ENCODE measurements around the gene RIPK1. TPM values are rescaled to one million over a fixed set of nuclear protein-coding genes. Genes with fewer than 3 reads are reported as not detected.

Gene RIPK1
- total and polyA plus RNA-seq, 2 experiments from 2014 or later = 15.3 to 26.2 TPM

DNA sequence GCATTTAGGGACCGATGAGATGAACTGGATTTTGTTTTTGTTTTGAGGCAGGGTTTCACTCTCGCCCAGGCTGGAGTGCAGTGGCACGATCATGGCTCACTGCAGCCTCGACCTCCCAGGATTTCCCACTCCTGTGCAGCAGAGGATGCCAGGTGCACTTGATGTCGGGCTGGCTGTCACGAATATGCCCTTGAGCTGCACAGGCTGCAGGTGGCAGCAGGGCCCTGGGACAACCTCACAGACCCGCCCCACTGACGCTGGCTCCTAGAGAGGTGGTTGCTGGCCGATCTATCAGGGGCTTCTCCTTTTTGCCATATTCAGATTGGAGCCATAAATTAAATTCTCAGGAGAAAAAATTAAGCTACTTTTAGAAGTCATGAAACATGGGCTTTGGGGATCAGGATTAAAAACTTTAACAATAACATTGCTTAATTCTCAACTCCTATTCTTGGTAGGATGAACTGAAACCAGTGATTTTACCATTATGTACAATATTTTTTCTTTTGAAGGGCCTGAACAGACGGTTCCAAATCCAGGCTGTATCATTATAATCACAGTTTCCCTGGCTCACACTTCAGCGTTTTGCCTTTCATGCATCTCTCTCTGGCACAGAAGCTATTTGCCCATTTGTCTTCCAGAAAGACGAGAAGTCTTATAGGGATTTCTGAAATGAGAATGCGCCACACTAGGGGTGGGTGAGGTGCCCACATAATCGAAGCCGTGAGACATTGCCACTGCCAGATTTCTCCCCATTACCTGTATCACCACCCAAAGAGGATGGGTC is 36.2 kb upstream of the RIPK1 start:
- Histone ChIP-seq H3K4me3 (no peak overlapping the region), H3K4me1 (ENCODE audit: insufficient read depth) (no peaks in the 10 kb centered on the region), H3K9me3 (ENCODE audit: low read depth) (no peaks in the 10 kb centered on the region), H3K27me3 (replicated peaks; ENCODE audit: insufficient read depth) (no peaks in the 10 kb centered on the region), H3K9ac (no peak overlapping the region), H3K36me3 (ENCODE audit: low read depth) (no peaks in the 10 kb centered on the region), H3K9me2 (ENCODE audit: insufficient read depth) (no peaks in the 10 kb centered on the region), H2AFZ (no peak overlapping the region), H4K20me1 (ENCODE audit: insufficient read depth) (no peaks in the 10 kb centered on the region), H3K79me2 (ENCODE audit: insufficient read depth) (no peaks in the 10 kb centered on the region), H3K4me2 (ENCODE audit: unreplicated experiment) (no peak overlapping the region), H3F3A (ENCODE audit: insufficient read depth) (no peaks in the 10 kb centered on the region), H3K27ac (no peak overlapping the region)
- TF ChIP-seq EZH2 (IDR thresholded peaks at IDR 0.05; ENCODE audit: insufficient read depth, poor library complexity, severe bottlenecking) = no peak
- no peak for TF ChIP-seq EZH2phosphoT487 (IDR thresholded peaks at IDR 0.05; ENCODE audit: insufficient read depth, low read depth)
- in situ Hi-C loops (cut with MboI) = no loop called here
- 68 to 69% methylated on average over 15 of the region's 15 CpGs for WGBS, 2 experiments (ENCODE audit: low coverage in 1 of 2, low lambda C conversion rate in 2 of 2, missing lambda C conversion rate in 2 of 2)
- DNase-seq = no peak

DNA sequence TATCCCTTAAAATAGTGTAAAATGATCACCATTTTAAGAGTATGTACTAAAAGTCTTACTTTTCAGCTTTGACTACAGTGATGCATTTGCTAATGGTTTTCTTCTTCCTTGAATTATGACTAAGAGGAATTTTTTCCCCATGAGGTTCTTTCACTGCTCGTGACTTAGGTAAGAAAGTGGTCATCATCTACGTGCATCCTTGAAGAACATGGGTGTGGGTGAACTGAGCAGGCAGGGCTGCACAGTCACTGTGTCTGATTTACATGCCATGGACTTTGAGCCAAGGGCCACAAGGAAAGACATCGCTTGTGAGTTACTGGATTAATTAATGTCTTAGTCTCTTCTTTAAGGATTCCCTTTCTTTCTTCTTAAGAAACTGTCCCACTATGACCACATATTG is 35.3 kb upstream of the RIPK1 start:
- no peaks in the 10 kb centered on the region for H3K79me2 ChIP-seq (ENCODE audit: insufficient read depth)
- no peak overlapping the region for H3K9ac ChIP-seq
- H3F3A ChIP-seq (ENCODE audit: insufficient read depth) = no peaks in the 10 kb centered on the region
- H3K36me3 ChIP-seq (ENCODE audit: low read depth) = no peaks in the 10 kb centered on the region
- no peak overlapping the region for H2AFZ ChIP-seq
- no peaks in the 10 kb centered on the region for H3K9me3 ChIP-seq (ENCODE audit: low read depth)
- no peak overlapping the region for H3K27ac ChIP-seq
- no peaks in the 10 kb centered on the region for H3K27me3 ChIP-seq (replicated peaks; ENCODE audit: insufficient read depth)
- peak; percentile 68 for DNase-seq
- WGBS, 2 experiments (ENCODE audit: low coverage in 1 of 2, low lambda C conversion rate in 2 of 2, missing lambda C conversion rate in 2 of 2) = 51 to 69% methylated on average over 3 of the region's 3 CpGs
- no peaks in the 10 kb centered on the region for H4K20me1 ChIP-seq (ENCODE audit: insufficient read depth)
- in situ Hi-C loops (cut with MboI) = no loop called here
- no peak overlapping the region for H3K4me2 ChIP-seq (ENCODE audit: unreplicated experiment)
- no peak overlapping the region for H3K4me3 ChIP-seq
- TF ChIP-seq EZH2 (IDR thresholded peaks at IDR 0.05; ENCODE audit: insufficient read depth, poor library complexity, severe bottlenecking) (no peak), EZH2phosphoT487 (IDR thresholded peaks at IDR 0.05; ENCODE audit: insufficient read depth, low read depth) (no peak)
- no peaks in the 10 kb centered on the region for H3K9me2 ChIP-seq (ENCODE audit: insufficient read depth)
- no peaks in the 10 kb centered on the region for H3K4me1 ChIP-seq (ENCODE audit: insufficient read depth)

DNA sequence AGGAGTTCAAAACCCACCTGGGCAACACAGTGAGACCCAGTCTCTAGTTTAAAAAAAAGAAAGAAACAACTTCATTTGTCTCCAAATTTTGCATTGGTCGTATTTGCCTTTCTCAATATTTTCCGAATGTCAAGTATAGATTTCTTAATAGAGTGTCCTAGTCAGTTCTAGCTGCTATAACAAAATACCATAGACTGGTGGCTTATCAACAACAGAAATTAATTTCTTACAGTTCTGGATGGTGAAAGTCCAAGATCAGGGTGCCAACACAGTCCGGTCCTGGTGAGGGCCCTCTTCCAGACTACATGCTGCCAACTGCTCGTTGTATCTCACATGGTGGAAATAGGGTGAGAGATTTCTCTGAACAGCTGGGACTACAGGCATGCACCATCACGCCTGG is 34.6 kb upstream of the RIPK1 start:
- in situ Hi-C loops (cut with MboI) = no loop called here
- 81 to 82% methylated on average over 5 of the region's 5 CpGs for WGBS, 2 experiments (ENCODE audit: low coverage in 1 of 2, low lambda C conversion rate in 2 of 2, missing lambda C conversion rate in 2 of 2)
- no peak overlapping the region for H3K4me3 ChIP-seq

DNA sequence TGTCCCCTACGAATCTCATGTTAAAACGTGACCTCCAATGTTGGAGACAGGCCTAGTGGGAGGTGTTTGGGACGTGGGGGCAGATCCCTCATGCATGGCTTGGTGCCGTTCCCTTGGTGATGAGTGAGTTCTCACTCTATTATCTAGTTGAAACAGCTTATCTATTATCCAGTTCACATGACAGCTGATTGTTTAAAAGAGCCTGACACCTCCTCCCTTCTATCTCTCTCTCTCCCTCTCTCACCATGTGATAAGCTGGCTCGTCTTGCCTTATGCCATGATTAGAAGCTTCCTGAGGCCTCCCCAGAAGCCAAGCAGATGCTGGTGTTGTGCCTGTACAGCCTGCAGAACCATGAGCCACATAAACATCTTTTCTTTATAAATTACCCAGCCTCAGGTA is 32.9 kb upstream of the RIPK1 start:
- no peaks in the 10 kb centered on the region for H3F3A ChIP-seq (ENCODE audit: insufficient read depth)
- no peak overlapping the region for H3K4me2 ChIP-seq (ENCODE audit: unreplicated experiment)
- H3K4me3 ChIP-seq = no peak overlapping the region
- H3K27me3 ChIP-seq (replicated peaks; ENCODE audit: insufficient read depth) = no peaks in the 10 kb centered on the region
- in situ Hi-C loops (cut with MboI) = no loop called here
- no peak overlapping the region for H2AFZ ChIP-seq
- H3K36me3 ChIP-seq (ENCODE audit: low read depth) = no peaks in the 10 kb centered on the region
- H3K27ac ChIP-seq = no peak overlapping the region
- H3K4me1 ChIP-seq (ENCODE audit: insufficient read depth) = no peaks in the 10 kb centered on the region
- WGBS, 2 experiments (ENCODE audit: low coverage in 1 of 2, low lambda C conversion rate in 2 of 2, missing lambda C conversion rate in 2 of 2) = 54% methylated on average over 5 of the region's 5 CpGs
- DNase-seq = no peak
- no peaks in the 10 kb centered on the region for H4K20me1 ChIP-seq (ENCODE audit: insufficient read depth)
- no peaks in the 10 kb centered on the region for H3K9me2 ChIP-seq (ENCODE audit: insufficient read depth)
- H3K9me3 ChIP-seq (ENCODE audit: low read depth) = no peaks in the 10 kb centered on the region
- no peak overlapping the region for H3K9ac ChIP-seq
- TF ChIP-seq EZH2phosphoT487 (IDR thresholded peaks at IDR 0.05; ENCODE audit: insufficient read depth, low read depth) (no peak), EZH2 (IDR thresholded peaks at IDR 0.05; ENCODE audit: insufficient read depth, poor library complexity, severe bottlenecking) (no peak)
- H3K79me2 ChIP-seq (ENCODE audit: insufficient read depth) = no peaks in the 10 kb centered on the region

More for the DNA sequence above, 34.6 kb upstream of the RIPK1 start:
- Histone ChIP-seq H3K27ac (no peak overlapping the region), H3K4me2 (ENCODE audit: unreplicated experiment) (no peak overlapping the region), H3K9ac (no peak overlapping the region), H3K79me2 (ENCODE audit: insufficient read depth) (no peaks in the 10 kb centered on the region), H3K36me3 (ENCODE audit: low read depth) (no peaks in the 10 kb centered on the region), H3K4me1 (ENCODE audit: insufficient read depth) (no peaks in the 10 kb centered on the region), H3K9me3 (ENCODE audit: low read depth) (no peaks in the 10 kb centered on the region), H2AFZ (no peak overlapping the region), H3K9me2 (ENCODE audit: insufficient read depth) (no peaks in the 10 kb centered on the region), H3K27me3 (replicated peaks; ENCODE audit: insufficient read depth) (no peaks in the 10 kb centered on the region), H3F3A (ENCODE audit: insufficient read depth) (no peaks in the 10 kb centered on the region), H4K20me1 (ENCODE audit: insufficient read depth) (no peaks in the 10 kb centered on the region)
- TF ChIP-seq EZH2 (IDR thresholded peaks at IDR 0.05; ENCODE audit: insufficient read depth, poor library complexity, severe bottlenecking) = no peak
- no peak for TF ChIP-seq EZH2phosphoT487 (IDR thresholded peaks at IDR 0.05; ENCODE audit: insufficient read depth, low read depth)
- no peak for DNase-seq

Data from GM23248 (cell line).